ENCODE data around the gene HPN.
"Not testable (repeated sequence)": the region's sequence is repeated elsewhere in the genome, so short reads cannot be mapped to it uniquely, and the experiment has no call there.

Gene HPN

DNA sequence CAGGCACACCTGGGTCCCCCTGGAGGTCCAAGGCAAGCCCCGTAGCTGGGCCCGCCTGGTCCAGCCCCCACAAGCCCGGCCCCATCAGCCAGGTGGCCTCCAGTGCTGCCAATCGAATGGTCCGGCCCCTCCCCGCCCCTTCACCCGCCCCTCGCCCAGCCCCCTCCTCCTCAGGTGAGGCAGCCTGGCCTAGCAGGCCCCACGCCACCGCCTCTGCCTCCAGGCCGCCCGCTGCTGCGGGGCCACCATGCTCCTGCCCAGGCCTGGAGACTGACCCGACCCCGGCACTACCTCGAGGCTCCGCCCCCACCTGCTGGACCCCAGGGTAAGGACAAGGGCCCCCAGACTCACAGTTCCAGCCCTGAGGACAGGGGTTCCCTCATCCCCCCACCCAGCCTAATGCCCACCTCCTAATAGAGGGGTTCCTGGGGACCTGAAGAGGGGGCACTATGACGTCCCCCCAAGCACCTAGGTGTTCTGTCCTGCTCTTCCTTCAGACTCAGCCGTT lies at the start of gene HPN:
TSS of gene HPN (plus strand) at position 174 of the 508 bp plus-strand sequence. CDS start 786 bp downstream, outside the sequence.
- DNase-seq: no peak

DNA sequence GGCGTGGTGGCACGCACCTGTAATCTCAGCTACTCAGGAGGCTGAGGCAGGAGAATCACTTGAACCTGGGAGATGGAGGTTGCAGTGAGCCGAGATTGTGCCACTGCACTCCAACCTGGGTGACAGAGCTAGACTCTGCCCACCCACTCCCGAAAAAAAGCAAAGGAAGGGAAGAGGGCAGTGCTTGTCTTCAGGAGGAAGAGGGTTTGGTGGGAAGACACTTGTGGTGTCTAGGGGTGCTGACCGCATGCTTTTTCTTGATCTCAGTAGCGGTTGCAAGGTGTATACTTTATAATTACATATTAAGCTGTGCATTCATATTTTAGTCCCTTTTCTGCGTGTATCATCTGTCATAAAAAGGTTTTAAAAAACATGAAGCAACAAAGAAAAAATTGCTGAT lies 48.9 kb upstream of the HPN start:
- DNase-seq: not testable (repeated sequence)

DNA sequence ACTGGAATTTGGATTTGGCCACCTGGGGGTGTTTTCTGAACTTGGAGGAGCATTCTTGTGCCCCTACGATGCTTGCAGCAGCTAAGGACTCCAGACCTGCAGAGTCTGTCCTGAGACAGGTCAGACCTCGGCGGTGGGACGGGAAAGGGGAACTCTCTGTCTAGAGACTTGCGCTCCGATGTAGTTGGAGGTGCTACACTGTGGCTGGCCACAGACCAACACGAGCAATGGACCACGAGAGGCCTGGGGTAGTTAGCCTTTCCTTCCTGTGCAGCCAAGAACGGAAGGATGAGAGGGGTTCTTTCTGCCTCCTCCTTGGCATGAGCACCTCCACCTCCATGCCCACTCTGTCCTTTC lies 47.3 kb upstream of the HPN start:
- no peak for DNase-seq

DNA sequence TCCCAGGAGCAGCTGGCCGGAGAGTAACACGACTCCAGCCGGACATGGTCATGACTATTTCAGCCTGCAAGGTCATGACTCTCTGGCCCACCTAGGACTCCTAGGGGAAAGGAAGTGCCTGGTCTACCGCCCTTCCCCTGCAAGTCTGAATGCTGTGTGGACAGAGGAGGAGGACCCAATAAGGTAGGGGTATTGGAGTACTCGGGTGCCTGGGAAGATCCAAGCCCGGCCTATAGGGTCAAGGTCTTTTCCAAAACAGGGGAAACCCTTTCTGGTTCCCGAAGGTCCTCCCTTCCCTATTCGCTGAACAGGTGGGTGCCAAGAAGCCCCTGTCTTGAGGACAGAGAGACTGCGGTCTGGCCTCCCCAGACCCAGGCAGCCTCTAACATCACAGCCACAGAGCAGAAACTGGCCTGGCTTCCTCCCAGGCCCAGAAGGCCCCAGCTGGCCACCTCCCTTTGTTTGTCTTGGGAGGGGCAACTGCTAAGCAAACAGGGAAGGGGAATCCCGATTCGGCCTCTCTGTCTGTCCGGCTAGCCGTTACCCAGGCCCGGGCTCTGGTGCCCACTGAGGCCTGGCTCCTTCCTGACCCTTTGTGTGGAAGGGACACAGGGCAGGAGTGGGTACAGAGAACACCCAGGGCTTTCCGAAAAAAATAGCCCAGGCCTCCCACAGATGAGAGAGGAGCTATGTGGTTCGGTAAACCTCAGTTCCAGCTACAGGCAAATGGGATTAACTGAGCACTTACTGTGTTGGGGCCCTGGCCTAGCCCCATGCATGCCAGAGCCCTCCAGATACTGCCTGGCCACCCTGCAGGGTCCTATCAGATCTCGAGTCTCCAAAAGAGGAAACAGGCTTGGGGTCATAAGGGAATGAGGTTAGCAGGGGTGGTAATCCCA lies 46.6 kb upstream of the HPN start:
- no peak for DNase-seq

DNA sequence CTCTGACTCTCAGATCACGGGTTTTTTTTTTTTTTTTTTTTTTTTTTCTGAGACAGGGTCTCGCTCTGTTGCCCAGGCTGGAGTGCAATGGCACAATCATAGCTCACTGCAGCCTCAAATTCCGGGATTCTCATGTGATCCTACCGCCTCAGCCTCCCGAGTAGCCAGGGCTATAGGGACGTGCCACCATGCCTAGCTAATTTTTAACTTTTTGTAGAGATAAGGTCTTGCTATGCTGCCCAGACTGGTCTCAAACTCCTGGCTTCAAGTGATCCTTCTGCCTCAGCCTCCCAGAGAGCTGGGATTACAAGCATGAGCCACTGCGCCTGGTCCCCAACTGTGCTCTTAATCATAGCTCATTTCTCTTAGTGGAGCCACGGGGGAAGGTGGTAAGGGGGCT lies 46.0 kb upstream of the HPN start:
- no peak for DNase-seq

DNA sequence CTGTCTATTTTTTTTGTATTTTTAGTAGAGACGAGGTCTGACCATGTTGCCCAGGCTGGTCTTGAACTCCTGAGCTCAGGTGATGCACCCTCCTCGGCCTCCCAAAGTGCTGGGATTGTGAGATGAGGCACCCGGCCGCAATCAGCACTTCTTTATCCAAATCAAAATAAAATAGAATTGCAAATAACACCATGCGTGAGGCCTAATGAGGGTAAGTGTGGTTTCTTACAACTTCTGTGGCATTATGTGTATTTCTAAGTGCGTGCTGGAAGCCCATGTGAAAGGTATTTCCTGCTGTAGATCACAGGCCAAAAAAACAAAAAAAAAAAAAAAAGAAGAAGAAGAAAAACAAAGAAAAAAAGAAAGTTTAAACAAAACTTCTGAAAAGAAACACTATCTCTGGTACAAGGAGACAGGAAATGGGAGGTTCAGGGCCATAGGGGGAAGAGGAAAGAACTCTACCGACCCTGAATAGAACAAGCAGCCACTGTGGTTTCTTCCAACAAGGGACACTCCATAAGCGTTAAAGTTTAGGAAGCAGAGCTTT lies 44.4 kb upstream of the HPN start:
- no peak for DNase-seq

DNA sequence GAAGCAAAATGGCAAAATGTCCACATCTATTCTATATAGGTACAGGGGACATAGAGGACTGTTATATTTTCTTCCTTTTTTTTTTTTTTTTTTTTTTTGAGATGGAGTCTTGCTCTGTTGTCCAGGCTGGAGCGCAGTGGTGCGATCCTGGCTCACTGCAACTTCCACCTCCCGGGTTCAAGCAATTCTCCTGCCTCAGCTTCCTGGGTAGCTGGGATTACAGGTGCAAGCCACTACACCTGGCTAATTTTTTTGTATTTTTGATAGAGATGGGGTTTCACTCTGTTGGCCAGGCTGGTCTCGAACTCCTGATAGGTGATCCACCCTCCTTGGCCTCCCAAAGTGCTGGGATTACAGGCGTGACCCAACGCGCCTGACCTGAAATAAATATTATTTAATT lies 43.3 kb upstream of the HPN start:
- DNase-seq: not testable (repeated sequence)

DNA sequence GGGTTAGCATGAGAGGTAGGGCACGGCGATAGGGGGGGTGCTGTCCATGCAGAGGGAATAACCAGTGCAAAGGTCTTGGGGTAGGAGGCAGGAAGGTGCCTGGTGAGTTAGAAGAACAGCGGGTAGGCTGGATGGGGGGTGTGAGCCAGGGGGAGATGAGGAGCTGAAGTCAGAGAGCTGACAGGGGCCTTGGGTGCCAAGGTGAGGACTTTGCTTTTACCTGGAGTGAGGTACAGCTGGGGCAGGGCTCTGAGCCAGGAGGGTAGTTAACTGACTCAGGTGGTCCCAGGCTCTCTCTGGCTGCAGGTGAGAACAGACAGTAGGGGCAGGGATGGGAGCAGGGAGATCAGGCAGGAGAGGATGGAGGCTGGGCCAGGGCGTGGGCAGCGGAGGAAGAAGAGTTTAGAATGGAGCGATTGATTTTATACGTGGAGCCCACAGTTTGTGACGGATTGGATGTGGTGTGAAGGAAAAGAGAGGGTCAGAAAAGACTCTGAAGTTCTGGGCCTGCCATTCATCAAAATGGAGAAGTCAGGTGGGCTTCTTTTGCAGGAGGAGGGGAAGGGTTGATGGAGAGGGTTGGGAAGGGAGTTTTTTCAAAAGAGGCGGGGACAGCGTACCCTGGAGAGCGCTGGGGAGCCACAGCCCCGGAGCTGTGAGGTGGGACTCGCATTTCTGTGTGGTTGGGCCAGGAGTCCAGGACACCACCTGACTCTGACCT lies 42.6 kb upstream of the HPN start:
- no peak for DNase-seq

DNA sequence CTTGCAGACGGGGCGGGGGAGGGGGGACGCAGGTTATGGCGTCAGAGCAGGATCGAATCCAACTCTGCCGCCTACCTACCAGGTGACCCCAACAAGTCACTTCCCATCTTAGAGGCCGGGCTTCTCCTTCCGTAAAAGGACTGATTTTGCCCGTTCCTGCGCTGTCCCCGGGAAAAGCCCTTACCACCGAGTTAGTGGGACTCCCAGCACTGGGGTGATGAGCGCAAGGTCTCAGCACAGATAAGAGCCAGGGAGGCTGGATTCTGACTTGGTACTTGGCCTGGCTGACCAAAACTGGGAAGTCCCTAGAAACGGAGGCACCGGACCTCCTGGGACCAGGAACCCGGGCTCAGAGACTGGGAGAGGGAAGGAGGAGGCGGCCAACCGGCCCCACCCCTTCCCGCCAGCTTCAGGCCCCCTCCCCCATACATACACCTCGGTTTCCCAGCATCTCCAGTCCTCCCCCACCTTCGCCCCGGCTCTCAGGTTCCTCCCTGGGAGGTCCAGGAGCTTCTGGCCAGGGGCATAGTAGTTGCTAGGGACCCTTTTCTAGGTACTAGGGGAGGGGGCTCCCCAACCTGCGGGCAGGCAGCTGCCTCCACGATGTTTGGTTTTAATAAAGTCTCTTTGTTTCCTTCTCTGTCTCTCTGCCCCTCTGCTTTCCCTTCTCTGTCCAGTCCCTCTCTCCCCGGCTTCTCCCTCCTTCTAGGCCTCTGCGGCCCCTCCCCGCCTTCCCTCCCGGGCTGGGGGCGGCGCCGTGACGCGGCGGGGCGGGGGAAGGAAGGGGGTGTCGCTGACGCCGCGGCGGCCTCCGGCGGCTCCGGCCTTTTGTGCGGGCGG lies 41.8 kb upstream of the HPN start, which contains the start of gene GRAMD1A:
TSS of gene GRAMD1A (plus strand) at position 826 of the 840 bp plus-strand sequence. CDS start 156 bp downstream, outside the sequence.
- DNase-seq: peak; percentile 63

DNA sequence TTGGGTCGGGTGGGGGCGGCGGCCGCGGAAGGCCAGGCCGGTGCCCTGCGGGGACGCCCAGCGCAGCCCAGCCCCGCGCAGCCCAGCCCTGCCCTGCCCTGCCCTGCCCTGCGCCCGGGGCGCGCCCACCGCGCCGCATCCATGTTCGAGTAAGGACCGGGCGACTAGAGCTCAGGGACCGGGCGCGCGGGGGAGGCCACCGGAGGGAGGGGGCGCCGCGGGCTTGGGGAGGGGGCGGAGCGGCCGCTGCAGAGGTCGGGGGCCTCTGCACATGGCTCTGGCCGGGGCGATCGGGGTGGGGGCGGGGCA lies 41.2 kb upstream of the HPN start:
- no peak for DNase-seq

DNA sequence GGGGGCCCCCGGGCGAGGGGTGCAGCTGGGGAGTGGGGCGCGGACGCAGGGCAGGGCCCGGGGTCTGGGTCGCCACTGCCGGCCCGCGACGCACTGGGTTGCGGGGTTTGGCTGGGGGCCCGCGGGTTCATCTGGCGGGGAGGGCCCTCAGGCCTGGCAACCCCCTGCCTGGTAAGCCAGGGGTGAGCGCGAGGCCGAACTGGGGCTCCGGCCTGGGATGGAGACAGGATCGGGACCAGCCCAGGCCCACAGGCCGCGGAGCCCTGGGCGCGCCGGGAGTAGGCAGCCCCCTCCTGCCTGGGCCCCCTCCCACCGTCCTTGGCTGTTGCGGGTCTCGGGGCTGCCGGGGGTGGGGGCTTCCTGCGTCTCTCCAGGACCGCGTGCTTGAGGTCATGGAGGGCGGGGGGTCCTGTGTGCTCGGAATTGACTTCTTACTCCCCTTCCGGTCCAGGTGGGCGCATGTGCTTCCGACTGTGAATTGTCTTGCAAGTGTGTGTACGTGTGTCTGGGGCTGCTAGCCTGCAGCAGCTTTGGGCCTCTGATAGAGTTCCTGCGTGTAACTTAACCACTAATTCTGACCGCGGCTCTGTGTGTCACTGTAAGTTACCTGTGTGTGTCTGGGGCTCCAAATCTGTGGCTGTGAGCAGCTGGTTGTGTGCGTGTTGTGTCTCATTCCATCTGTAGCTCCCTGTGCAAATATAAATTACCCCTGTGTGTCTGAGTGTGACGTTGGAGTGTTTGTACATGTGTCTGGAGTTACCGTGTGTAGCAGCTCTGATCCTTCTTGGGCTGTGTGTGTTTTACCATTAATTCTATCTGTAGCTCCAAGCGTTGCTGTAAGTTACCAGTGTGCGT lies 40.6 kb upstream of the HPN start:
- DNase-seq: no peak

DNA sequence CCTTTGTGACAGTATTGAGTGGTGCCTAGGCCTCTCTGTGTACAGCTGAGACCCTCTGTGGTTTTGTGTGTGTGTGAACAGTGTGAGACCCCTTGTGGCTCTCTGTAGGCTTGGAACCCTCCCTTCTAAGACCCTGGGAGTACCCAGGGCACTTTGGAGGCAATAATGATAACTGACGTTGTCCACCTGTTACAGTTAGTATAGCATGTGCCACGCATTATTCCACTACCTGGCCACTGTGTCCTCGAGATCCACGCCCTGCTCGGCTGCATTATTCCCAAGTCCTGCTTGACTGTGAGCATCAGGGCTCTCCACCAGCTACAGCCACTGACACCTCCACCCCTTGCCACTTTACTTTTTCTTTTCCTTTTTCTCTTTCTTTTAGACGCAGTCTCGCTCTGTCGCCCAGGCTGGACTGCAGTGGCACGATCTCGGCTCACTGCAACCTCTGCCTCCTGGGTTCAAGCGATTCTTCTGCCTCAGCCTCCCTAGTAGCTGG lies 39.4 kb upstream of the HPN start:
- DNase-seq: no peak

DNA sequence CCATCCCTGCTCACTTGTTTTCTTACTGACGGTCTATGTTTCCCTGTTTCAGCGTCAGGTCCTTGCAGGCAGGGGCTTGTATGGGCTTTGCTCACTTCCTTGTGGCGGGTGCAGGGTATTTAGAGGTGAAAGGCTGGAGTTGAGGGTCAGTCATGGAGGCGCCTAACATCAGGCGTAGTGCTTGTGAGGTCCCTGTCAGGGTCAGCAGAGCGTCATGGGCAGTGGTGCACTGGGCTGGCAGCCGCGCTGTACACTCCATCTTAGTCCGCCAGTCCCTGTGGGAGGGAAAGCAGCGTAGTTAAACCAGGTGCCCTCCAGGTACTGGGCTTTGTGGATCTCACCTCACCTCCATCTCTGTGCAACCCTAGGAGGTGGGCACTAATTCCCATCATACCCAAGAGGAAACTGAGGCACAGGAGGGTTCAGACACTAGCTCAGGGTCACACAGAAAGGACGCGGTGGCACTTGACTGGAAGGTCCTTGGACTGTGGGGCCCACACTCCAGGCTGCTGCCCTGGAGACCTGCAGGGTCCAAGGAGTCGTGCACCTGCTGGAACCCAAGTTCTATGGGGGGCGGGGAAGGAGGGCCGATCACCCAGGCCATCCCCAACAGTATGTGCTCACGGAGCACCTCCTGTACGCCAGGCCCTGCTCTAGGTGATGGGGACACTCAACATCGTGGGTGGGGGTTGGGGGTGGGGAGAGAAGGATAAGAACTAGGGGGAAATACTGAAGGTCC lies 36.8 kb upstream of the HPN start:
- no peak for DNase-seq

DNA sequence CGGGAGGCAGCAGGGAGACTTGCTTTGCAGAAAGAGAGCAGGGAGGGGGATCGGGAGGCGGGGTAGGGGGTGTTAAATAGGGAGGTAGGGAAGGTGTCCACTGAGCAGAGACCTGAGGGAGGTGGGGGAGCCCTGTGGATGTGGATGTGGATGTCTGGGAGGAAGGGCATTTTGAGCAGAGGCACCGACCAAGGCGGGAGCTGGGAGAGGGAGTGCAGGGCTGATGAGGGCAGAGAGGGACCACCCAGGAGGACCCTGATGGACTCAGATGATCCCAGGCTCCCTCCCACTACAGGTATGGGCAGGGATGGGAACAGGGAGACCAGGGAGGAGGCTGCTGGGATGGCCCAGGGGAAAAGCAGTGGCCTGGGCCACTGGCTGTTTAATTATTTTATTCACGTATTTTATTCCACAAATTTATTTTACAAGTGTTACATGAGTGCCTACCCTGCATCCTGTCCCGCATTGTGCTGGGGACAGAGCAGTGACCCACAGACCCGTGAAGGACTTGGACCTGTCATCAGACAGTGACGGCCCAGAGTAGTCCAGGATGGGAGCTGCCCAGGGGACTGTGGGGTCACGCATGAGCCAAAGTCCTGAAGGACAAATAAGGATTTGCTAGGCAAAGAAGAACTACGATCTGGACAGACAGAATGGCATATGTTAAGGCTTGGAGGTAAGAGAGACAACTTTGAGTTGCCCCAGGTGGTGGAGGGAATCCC lies 36.1 kb upstream of the HPN start:
- DNase-seq: no peak

DNA sequence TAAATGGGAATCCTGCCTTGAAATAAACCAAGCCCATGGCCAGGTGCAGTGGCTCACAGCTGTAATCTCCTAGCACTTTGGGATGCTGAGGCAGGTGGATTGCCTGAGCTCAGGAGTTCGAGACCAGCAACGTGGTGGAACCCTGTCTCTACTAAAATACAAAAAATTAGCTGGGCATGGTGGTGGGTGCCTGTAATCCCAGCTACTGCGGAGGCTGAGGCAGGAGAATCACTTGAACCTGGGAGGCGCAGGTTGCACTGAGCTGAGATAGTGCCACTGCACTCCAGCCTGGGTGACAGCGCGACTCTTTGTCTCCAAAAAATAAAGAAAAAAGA lies 35.5 kb upstream of the HPN start:
- not testable (repeated sequence) for DNase-seq

DNA sequence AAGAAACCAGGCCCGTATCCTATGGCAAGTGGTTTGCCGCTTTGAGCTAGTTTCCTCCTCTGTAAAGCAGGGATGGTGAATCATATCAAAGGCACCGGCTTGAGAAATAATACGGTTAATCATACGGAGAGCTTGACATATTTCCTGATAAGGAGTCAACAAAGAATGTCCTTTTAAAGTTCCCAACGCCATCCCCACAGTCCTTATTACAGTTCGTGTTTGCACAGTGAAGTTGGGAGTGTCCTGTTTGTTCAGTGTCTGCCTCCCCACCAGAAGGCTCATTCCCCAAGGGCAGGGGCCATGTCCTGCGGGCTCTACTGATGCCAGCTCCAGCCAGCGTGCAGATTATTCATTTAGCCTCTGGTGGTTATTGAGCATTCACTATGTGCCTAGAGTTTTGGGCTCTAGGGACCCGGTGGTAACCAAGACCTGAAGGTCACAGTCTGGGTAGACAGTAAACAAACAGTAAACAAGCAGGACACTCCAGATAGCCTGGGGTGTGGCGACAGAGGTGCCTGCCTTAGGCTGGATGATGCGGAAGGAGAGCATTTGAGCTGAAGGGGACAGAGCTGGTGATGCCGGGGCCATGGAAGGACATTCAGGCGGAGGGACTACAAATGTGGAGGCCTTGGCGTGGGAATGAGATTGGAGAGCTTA lies 35.1 kb upstream of the HPN start:
- DNase-seq: no peak

DNA sequence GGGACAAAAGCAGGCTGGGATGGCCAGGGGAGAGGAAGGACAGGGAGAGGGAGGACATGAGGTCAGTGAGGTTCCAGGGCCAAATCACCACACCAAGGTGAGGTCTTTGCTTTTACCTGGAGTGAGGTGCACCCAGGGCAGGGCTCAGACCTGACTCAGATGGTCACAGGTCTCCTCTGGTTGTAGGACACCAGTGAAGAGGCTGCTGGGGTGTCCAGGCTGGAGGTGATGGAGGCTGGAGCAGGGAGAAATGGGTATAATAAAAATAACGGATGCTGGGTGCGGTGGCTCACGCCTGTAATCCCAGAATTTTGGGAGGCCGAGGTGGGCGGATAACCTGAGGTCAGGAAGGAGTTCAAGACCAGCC lies 34.5 kb upstream of the HPN start:
- no peak for DNase-seq

DNA sequence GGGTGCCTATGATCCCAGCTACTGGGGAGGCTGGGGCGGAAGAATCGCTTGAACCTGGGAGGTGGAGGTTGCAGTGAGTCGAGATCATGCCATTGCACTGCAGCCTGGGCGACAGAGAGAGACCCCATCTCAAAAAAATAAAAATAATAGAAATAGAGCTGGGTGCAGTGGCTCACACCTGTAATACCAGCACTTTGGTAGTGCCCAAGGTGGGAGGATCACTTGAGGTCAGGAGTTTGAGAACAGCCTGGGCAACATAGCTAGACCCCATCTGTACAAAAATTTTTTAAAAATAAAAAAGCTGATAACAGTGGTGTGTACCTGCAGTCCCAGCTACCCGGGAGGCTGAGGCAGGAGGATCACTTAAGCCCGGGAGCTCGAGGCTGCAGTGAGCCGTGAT lies 34.1 kb upstream of the HPN start:
- DNase-seq: not testable (repeated sequence)

DNA sequence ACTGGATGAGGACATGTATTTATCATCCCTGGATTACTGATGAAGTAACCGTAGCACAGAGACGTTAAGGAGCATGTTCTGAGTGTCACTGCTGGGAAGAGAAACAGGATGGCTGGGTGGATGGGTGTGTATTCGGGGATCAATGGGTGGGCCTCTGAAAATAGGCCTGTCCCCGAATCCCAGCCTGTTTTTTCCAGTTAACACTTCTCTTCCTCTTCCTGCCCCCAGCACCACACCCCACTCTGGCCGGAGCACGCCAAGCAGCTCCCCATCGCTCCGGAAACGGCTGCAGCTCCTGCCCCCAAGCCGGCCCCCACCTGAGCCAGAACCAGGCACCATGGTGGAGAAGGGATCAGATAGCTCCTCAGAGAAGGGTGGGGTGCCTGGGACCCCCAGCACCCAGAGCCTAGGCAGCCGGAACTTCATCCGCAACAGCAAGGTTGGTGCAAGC lies 32.6 kb upstream of the HPN start:
- DNase-seq: no peak

Data from NCI-H510A (cell line).